ENCODE data around the gene DOCK10. TPM values are rescaled to one million over a fixed set of nuclear protein-coding genes. Genes with fewer than 3 reads are reported as not detected.

DOCK10 gene
- polyA plus RNA-seq, 1 experiment: 53.0 TPM

GRCh38 chr2:224780823-224781222, 261.4 kb downstream of the DOCK10 start:
- no peak overlapping the region for H3K4me3 ChIP-seq (ENCODE audit: low read depth, low read length)
- H3K9me3 ChIP-seq (ENCODE audit: control insufficient read depth, insufficient read depth, low read length): no peaks in the 10 kb centered on the region
- H3K27ac ChIP-seq (ENCODE audit: low read depth, low read length): no peak overlapping the region
- TF ChIP-seq CTCF (IDR thresholded peaks at IDR 0.05; ENCODE audit: low read depth, low read length): no peak
- no peaks in the 10 kb centered on the region for H3K27me3 ChIP-seq (ENCODE audit: control insufficient read depth, insufficient read depth, low read length)
- no peak for DNase-seq (ENCODE audit: low read depth, low spot score)
- ChIA-PET CTCF (interaction anchor here (0.6 to 3.0 kb wide), 4 partner anchors 10 to 875 kb away, joined by 3 to 28 read pairs (median 4); no protein-coding TSS in a partner anchor), POLR2A (no interaction called here)

- no peaks in the 10 kb centered on the region for H3K27me3 ChIP-seq (ENCODE audit: control insufficient read depth, insufficient read depth, low read length)
- CTCF ChIA-PET: interaction anchor here (3.0 kb wide), 1 partner anchor 221 kb away, joined by 28 read pairs; no protein-coding TSS in a partner anchor
- H3K9me3 ChIP-seq (ENCODE audit: control insufficient read depth, insufficient read depth, low read length): no peaks in the 10 kb centered on the region
- no peak for DNase-seq (ENCODE audit: low read depth, low spot score)
- no peak overlapping the region for H3K27ac ChIP-seq (ENCODE audit: low read depth, low read length)
- no peak for TF ChIP-seq CTCF (IDR thresholded peaks at IDR 0.05; ENCODE audit: low read depth, low read length)
- POLR2A ChIA-PET: no interaction called here
- H3K4me3 ChIP-seq (ENCODE audit: low read depth, low read length): no peak overlapping the region
Observed at GRCh38 chr2:224780106-224780505, 262.2 kb downstream of the DOCK10 start.

GRCh38 chr2:224778474-224778877, 263.8 kb downstream of the DOCK10 start:
- ChIA-PET POLR2A (no interaction called here), CTCF (interaction anchor here (0.6 to 3.8 kb wide), 28 partner anchors 9 to 882 kb away, joined by 3 to 29 read pairs (median 5); no protein-coding TSS in a partner anchor)
- H3K4me3 ChIP-seq (ENCODE audit: low read depth, low read length): no peak overlapping the region

DNA sequence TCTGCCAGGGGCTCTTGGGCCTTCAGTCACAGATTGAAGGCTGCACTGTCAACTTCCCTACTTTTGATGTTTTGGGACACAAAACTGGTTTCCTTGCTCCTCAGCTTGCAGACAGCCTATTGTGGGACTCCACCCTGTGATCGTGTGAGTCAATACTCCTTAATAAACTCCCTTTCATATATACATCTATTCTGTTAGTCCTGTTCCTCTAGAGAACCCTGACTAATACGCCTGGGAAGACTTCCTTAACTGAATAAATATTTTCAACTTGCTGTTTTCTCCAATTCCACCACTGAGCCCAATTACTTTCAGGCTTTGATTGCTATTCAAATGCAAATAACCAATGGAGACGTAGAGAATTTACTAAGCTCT, 264.7 kb downstream of the DOCK10 start:
- Histone ChIP-seq H3K27ac (ENCODE audit: low read depth, low read length) (no peak overlapping the region), H3K27me3 (ENCODE audit: control insufficient read depth, insufficient read depth, low read length) (no peaks in the 10 kb centered on the region), H3K9me3 (ENCODE audit: control insufficient read depth, insufficient read depth, low read length) (no peaks in the 10 kb centered on the region), H3K4me3 (ENCODE audit: low read depth, low read length) (no peak overlapping the region)
- CTCF ChIA-PET: interaction anchor here (0.7 to 3.8 kb wide), 20 partner anchors 9 to 807 kb away, joined by 3 to 29 read pairs (median 5); no protein-coding TSS in a partner anchor
- DNase-seq (ENCODE audit: low read depth, low spot score): no peak
- TF ChIP-seq CTCF (IDR thresholded peaks at IDR 0.05; ENCODE audit: low read depth, low read length): no peak
- POLR2A ChIA-PET: no interaction called here

More at GRCh38 chr2:224778474-224778877, 263.8 kb downstream of the DOCK10 start:
- peak; percentile 39 for DNase-seq (ENCODE audit: low read depth, low spot score)
- TF ChIP-seq CTCF (IDR thresholded peaks at IDR 0.05; ENCODE audit: low read depth, low read length): peak; percentile 78
- Histone ChIP-seq H3K27me3 (ENCODE audit: control insufficient read depth, insufficient read depth, low read length) (no peaks in the 10 kb centered on the region), H3K27ac (ENCODE audit: low read depth, low read length) (no peak overlapping the region), H3K9me3 (ENCODE audit: control insufficient read depth, insufficient read depth, low read length) (no peaks in the 10 kb centered on the region)

GRCh38 chr2:224776795-224777558, 265.3 kb downstream of the DOCK10 start:
- no peak for TF ChIP-seq CTCF (IDR thresholded peaks at IDR 0.05; ENCODE audit: low read depth, low read length)
- H3K4me3 ChIP-seq (ENCODE audit: low read depth, low read length): no peak overlapping the region
- ChIA-PET CTCF (interaction anchor here (0.7 to 3.8 kb wide), 17 partner anchors 8 to 807 kb away, joined by 3 to 29 read pairs (median 6); no protein-coding TSS in a partner anchor), POLR2A (no interaction called here)
- no peaks in the 10 kb centered on the region for H3K27me3 ChIP-seq (ENCODE audit: control insufficient read depth, insufficient read depth, low read length)
- H3K9me3 ChIP-seq (ENCODE audit: control insufficient read depth, insufficient read depth, low read length): no peaks in the 10 kb centered on the region
- no peak overlapping the region for H3K27ac ChIP-seq (ENCODE audit: low read depth, low read length)
- no peak for DNase-seq (ENCODE audit: low read depth, low spot score)
